ENCODE measurements around the gene PLD3. TPM values are rescaled to one million over a fixed set of nuclear protein-coding genes. Genes with fewer than 3 reads are reported as not detected.

PLD3 gene
- total RNA-seq, 2 donors from 2014 or later = 82.3 to 138 TPM

DNA sequence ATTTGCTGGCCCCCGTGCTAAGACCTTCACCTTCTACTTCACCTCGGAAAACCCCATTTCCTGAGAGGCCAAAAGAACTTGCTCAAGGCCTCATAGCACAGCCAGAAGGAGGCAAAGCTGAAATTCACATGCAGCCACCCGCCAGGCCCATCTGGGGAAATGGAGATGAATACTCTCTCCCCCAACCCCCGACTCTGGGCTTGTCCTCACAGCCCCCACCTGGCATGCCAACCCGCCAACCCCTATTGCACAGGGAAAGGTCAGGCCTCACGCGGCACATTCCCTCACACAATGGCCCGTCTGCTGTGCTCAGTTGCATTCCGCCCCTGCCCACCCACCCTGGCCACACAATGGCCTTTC, 61.5 kb downstream of the PLD3 start:
- Histone ChIP-seq H3K4me1 (no peaks in the 10 kb centered on the region), H3K9me3 (no peaks in the 10 kb centered on the region), H3K27me3 (no peaks in the 10 kb centered on the region), H3K9ac (ENCODE audit: low read depth in 2 of 2, low read length in 2 of 2) (no peak overlapping the region), H3K27ac (no peak overlapping the region), H3K4me3 (no peak overlapping the region), H3K36me3 (no peaks in the 10 kb centered on the region)
- TF ChIP-seq CTCF (IDR thresholded peaks at IDR 0.05) = no peak
- intact Hi-C loops (cut with DNase I) = no loop called here
- DNase-seq = no peak

DNA sequence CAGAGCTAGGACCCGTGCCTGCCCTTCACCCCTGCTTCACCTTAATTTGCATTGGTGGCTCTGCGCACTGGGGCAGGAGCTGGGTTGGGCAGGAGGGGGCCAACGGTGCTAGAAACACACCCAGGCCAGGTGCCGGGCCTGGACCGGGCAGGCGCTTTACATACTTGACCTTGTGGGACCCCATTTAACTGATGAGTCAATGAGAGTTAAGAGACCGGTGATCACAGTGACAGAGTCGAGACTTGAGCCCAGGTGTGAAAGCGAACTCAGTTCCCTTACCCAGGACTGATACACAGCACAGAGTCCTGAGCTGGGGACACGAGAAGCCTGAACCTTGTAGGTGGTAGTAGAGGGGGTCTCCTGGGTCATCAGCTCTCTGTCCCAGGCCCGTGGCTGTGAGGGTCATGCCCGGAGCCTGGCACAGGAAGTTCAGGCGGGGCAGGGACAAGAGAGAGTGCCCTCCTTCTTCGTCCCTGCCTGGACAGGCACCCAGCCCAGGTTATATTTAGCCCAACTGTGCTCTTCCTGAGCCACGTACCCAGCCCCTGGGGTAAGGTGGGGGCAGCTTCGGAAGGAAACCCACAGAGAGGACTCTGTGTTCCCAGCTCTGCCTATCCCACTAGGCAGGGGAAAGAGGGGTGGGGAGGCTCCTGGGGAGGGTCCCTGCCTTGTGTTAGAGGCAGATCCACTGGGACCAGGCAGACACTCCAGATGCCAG, 62.8 kb downstream of the PLD3 start:
- DNase-seq = no peak
- intact Hi-C loops (cut with DNase I) = no loop called here
- no peak overlapping the region for H3K9ac ChIP-seq (ENCODE audit: low read depth in 2 of 2, low read length in 2 of 2)
- no peaks in the 10 kb centered on the region for H3K9me3 ChIP-seq
- no peaks in the 10 kb centered on the region for H3K36me3 ChIP-seq
- no peak overlapping the region for H3K27ac ChIP-seq
- no peak for TF ChIP-seq CTCF (IDR thresholded peaks at IDR 0.05)
- no peaks in the 10 kb centered on the region for H3K27me3 ChIP-seq
- H3K4me3 ChIP-seq = no peak overlapping the region
- H3K4me1 ChIP-seq = no peaks in the 10 kb centered on the region

GRCh38 chr19:40411958-40412499, 63.5 kb downstream of the PLD3 start:
- DNase-seq = no peak
- intact Hi-C loops (cut with DNase I) = no loop called here
- Histone ChIP-seq H3K4me3 (no peak overlapping the region), H3K36me3 (no peaks in the 10 kb centered on the region), H3K27me3 (no peaks in the 10 kb centered on the region), H3K4me1 (no peaks in the 10 kb centered on the region), H3K9me3 (no peaks in the 10 kb centered on the region), H3K9ac (ENCODE audit: low read depth in 2 of 2, low read length in 2 of 2) (no peak overlapping the region), H3K27ac (no peak overlapping the region)
- TF ChIP-seq CTCF (IDR thresholded peaks at IDR 0.05) = no peak

- Histone ChIP-seq H3K36me3 (no peaks in the 10 kb centered on the region), H3K9me3 (no peaks in the 10 kb centered on the region), H3K27me3 (no peaks in the 10 kb centered on the region), H3K4me1 (no peaks in the 10 kb centered on the region), H3K9ac (ENCODE audit: low read depth in 2 of 2, low read length in 2 of 2) (no peak overlapping the region), H3K27ac (no peak overlapping the region), H3K4me3 (no peak overlapping the region)
- no peak for DNase-seq
- intact Hi-C loops (cut with DNase I) = no loop called here
- TF ChIP-seq CTCF (IDR thresholded peaks at IDR 0.05) = no peak
Observed at GRCh38 chr19:40412866-40413265, 64.4 kb downstream of the PLD3 start.

GRCh38 chr19:40413291-40413845, 64.9 kb downstream of the PLD3 start, which contains the start of gene PRX:
Gene PRX (minus strand): TSS chr19:40413378. CDS start chr19:40407932, 5,446 bp downstream.
- Histone ChIP-seq H3K4me1 (no peaks in the 10 kb centered on the region), H3K9me3 (no peaks in the 10 kb centered on the region), H3K27ac (no peak within 1 kb of the TSS), H3K36me3 (no peaks in the 10 kb centered on the region), H3K4me3 (no peak within 1 kb of the TSS), H3K9ac (ENCODE audit: low read depth in 2 of 2, low read length in 2 of 2) (no peak within 1 kb of the TSS), H3K27me3 (no peaks in the 10 kb centered on the region)
- no peak for DNase-seq
- intact Hi-C loops (cut with DNase I) = no loop called here
- TF ChIP-seq CTCF (IDR thresholded peaks at IDR 0.05) = no peak
